A549 (cell line): ENCODE data around the gene LCN15. TPM values are rescaled to one million over a fixed set of nuclear protein-coding genes. Genes with fewer than 3 reads are reported as not detected.

ENCODE experiments used
- ATAC-seq, 2 experiments: fragments of 200-7000 bp in 1 of 2; fragments of >200 bp in 1 of 2; cut with Nextera tagmentation in 1 of 2; cut with Tn5 transposase in 1 of 2; 3 replicates each; pipeline versions ENCODE4 v1.8.0 to v1.9.1; 2018 to 2020; ENCODE audit warnings: mild to moderate bottlenecking in 1 of 2, moderate library complexity in 1 of 2
- CTCF ChIA-PET: fragments of 300-600 bp; sonication (Branson Sonifier 250); formaldehyde crosslinking; extraction: SDS; loops from one replicate; lab custom pipeline; 2021; ENCODE audit warnings: antibody characterized with exemption, inconsistent platforms; lab: Yijun Ruan, JAX
- POLR2A ChIA-PET: fragments of 350-600 bp; formaldehyde crosslinking; extraction: SDS; loops from one replicate; lab custom pipeline; 2021; ENCODE audit warnings: antibody characterized with exemption, inconsistent platforms; lab: Yijun Ruan, JAX
- DNase-seq, 2 experiments: peaks; one replicate each; pipeline versions ENCODE4 v3.0.0 to v3.0.0-alpha.2; 2011 to 2016; ENCODE audit warnings: low read depth in 1 of 2, low spot score in 1 of 2
- FAIRE-seq: peaks from 2 replicates; lab custom pipeline; 2011; peaks lifted over from hg19 to GRCh38; lab: Jason Lieb, UNC
- H3K27ac ChIP-seq, 2 experiments: fragments of >200 bp; sonication (Bioruptor Twin); formaldehyde crosslinking; 3 replicates each; pipeline ENCODE4 v1.5.1; 2016 to 2017
- H3K4me1 ChIP-seq: fragments of >200 bp; sonication (Bioruptor Twin); formaldehyde crosslinking; 3 replicates; pipeline ENCODE4 v1.6.1; 2016
- H3K4me2 ChIP-seq: fragments of >200 bp; sonication (Bioruptor Twin); formaldehyde crosslinking; 3 replicates; pipeline ENCODE4 v1.6.1; 2016
- H3K4me3 ChIP-seq: fragments of >200 bp; sonication (Bioruptor Twin); formaldehyde crosslinking; 3 replicates; pipeline ENCODE4 v1.5.1; 2016
- H3K9me3 ChIP-seq: fragments of >200 bp; sonication (Bioruptor Twin); formaldehyde crosslinking; 3 replicates; pipeline ENCODE4 v1.6.1; 2016
- BHLHE40 ChIP-seq: IDR thresholded peaks from 2 replicates; pipeline ENCODE4 v1.6.1; 2012; ENCODE audit warnings: low read depth, low read length, inconsistent platforms
- CBX8 ChIP-seq: fragments of 200-600 bp; sonication (generic); IDR thresholded peaks from 2 replicates; pipeline ENCODE4 v1.6.1; 2016
- CHD4 ChIP-seq: fragments of 200-600 bp; sonication (generic); IDR thresholded peaks from 2 replicates; pipeline ENCODE4 v1.6.1; 2016; ENCODE audit warnings: antibody characterized with exemption, mild to moderate bottlenecking, borderline replicate concordance
- EP300 ChIP-seq, 2 experiments: fragments of >200 bp; sonication (Bioruptor Twin); formaldehyde crosslinking; IDR thresholded peaks; 2 replicates in 1 of 2; 3 replicates in 1 of 2; pipeline ENCODE4 v1.6.1; 2016 to 2017
- ESRRA ChIP-seq: fragments of 150-350 bp; IDR thresholded peaks from 2 replicates; pipeline ENCODE4 v1.6.1; 2014; ENCODE audit warnings: mild to moderate bottlenecking, low read length, borderline replicate concordance
- FOXS1 ChIP-seq: fragments of 250-450 bp; sonication (Bioruptor Pico); IDR thresholded peaks from 2 replicates; pipeline ENCODE4 v1.5.0; 2020; ENCODE audit warnings: mild to moderate bottlenecking, moderate library complexity
- HOXA7 ChIP-seq: fragments of 250-450 bp; sonication (Bioruptor Pico); IDR thresholded peaks from 2 replicates; pipeline ENCODE4 v1.5.0; 2020; ENCODE audit warnings: mild to moderate bottlenecking, moderate library complexity
- HOXB5 ChIP-seq: fragments of 250-450 bp; sonication (Bioruptor Pico); IDR thresholded peaks from 2 replicates; pipeline ENCODE4 v1.5.0; 2020; ENCODE audit warnings: mild to moderate bottlenecking, moderate library complexity
- JUNB ChIP-seq: fragments of >200 bp; sonication (Bioruptor Twin); formaldehyde crosslinking; IDR thresholded peaks from 2 replicates; pipeline ENCODE4 v1.6.1; 2016
- MAFK ChIP-seq: fragments of 450-650 bp; IDR thresholded peaks from 2 replicates; pipeline ENCODE4 v1.6.1; 2014; ENCODE audit not compliant: partially characterized antibody
- MAZ ChIP-seq: fragments of 150-350 bp; IDR thresholded peaks from 2 replicates; pipeline ENCODE4 v1.6.1; 2014; ENCODE audit warnings: antibody characterized with exemption, low read depth, low read length, borderline replicate concordance
- PHF8 ChIP-seq: fragments of 200-600 bp; sonication (generic); IDR thresholded peaks from 2 replicates; pipeline ENCODE4 v1.6.1; 2016; ENCODE audit warnings: low read depth, mild to moderate bottlenecking, antibody characterized with exemption, moderate library complexity, borderline replicate concordance
- POLR2AphosphoS2 ChIP-seq: conservative IDR thresholded peaks from 2 replicates; pipeline ENCODE4 v1.6.1; 2012; ENCODE audit warnings: low read length, improper control_type of control experiment, inconsistent platforms
- RAD21 ChIP-seq, 2 experiments: fragments of >200 bp in 1 of 2; sonication (Bioruptor Twin) in 1 of 2; formaldehyde crosslinking in 1 of 2; IDR thresholded peaks in 1 of 2; conservative IDR thresholded peaks in 1 of 2; 2 replicates in 1 of 2; 3 replicates in 1 of 2; pipeline ENCODE4 v1.6.1; 2012 to 2018; ENCODE audit warnings: inconsistent platforms in 1 of 2
- RARB ChIP-seq: fragments of 250-450 bp; sonication (Bioruptor Pico); IDR thresholded peaks from 2 replicates; pipeline ENCODE4 v1.8.0; 2021; ENCODE audit warnings: mild to moderate bottlenecking, moderate library complexity
- RFX5 ChIP-seq: fragments of 450-650 bp; IDR thresholded peaks from 2 replicates; pipeline ENCODE4 v1.7.1; 2014; ENCODE audit warnings: antibody characterized with exemption, mild to moderate bottlenecking, moderate library complexity
- ZNF302 ChIP-seq: fragments of 250-450 bp; sonication (Bioruptor Pico); IDR thresholded peaks from 2 replicates; pipeline ENCODE4 v1.9.0; 2021; ENCODE audit warnings: inconsistent platforms, mild to moderate bottlenecking, moderate library complexity
- ZSCAN20 ChIP-seq: fragments of 250-450 bp; sonication (Bioruptor Pico); IDR thresholded peaks from 2 replicates; pipeline ENCODE4 v1.8.0; 2022; ENCODE audit warnings: mild to moderate bottlenecking, moderate library complexity
- WGBS: methylation state at CpG from one replicate; pipeline ENCODE4 v1.1.6; 2017; ENCODE audit errors: missing lambda C conversion rate; 5-methylcytosine and 5-hydroxymethylcytosine counted together
- polyA plus RNA-seq, 4 experiments: library from polyadenylated mRNA; depleted of rRNA in 3 of 4; stranded (reverse); fragments of >200 nt; fragmentation: RNase III in 1 of 4; extraction: RNeasy Plus Mini Kit Qiagen cat#74134 plus additional on column Dnase treatment in 1 of 4; gene quantifications; 2 replicates in 3 of 4; 3 replicates in 1 of 4; pipeline ENCODE4 v1.2.3, GENCODE V29; 2011 to 2017
- TF ChIP-seq, protein P1 (sequence below): fragments of 250-450 bp; sonication (Bioruptor Pico); IDR thresholded peaks from 2 replicates; pipeline ENCODE4 v1.5.0; 2020; ENCODE audit warnings: low read depth, mild to moderate bottlenecking, moderate library complexity
- TF ChIP-seq, protein P2 (sequence below): fragments of 450-650 bp; IDR thresholded peaks from 2 replicates; pipeline ENCODE4 v1.6.1; 2014; ENCODE audit warnings: antibody characterized with exemption
- TF ChIP-seq, protein P3 (sequence below): IDR thresholded peaks from 2 replicates; pipeline ENCODE4 v1.6.1; 2012; ENCODE audit warnings: low read depth, borderline replicate concordance

LCN15 gene
- polyA plus RNA-seq, 2 of the 4 experiments (the other 2 are of a cell fraction): 0.09 to 0.10 TPM

DNA sequence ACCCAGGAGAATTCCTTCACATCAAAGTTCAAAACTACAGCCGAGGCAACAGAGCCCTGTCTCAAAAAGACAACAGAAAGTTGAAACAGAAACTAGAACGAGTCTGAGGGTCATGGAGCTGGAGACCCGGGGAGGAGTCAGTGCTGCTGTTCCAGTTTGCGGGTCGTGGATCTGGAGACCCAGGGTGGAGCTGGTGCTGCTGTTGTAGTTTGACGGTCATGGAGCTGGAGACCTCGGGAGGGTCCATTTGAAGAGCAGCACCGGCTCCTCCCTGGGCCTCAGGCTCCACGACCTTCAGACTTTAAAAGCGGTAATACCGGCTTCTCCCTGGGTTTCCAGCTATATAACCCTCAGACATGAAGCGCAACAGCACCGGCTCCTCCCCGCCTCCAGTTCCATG, 13.0 kb upstream of the LCN15 start (continued):
- TF ChIP-seq, protein P1, sequence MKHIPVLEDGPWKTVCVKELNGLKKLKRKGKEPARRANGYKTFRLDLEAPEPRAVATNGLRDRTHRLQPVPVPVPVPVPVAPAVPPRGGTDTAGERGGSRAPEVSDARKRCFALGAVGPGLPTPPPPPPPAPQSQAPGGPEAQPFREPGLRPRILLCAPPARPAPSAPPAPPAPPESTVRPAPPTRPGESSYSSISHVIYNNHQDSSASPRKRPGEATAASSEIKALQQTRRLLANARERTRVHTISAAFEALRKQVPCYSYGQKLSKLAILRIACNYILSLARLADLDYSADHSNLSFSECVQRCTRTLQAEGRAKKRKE (CRISPR knock-in tag): no peak
- TF ChIP-seq, protein P2, sequence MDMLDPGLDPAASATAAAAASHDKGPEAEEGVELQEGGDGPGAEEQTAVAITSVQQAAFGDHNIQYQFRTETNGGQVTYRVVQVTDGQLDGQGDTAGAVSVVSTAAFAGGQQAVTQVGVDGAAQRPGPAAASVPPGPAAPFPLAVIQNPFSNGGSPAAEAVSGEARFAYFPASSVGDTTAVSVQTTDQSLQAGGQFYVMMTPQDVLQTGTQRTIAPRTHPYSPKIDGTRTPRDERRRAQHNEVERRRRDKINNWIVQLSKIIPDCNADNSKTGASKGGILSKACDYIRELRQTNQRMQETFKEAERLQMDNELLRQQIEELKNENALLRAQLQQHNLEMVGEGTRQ: no peak
- no peak for TF ChIP-seq POLR2AphosphoS2

DNA sequence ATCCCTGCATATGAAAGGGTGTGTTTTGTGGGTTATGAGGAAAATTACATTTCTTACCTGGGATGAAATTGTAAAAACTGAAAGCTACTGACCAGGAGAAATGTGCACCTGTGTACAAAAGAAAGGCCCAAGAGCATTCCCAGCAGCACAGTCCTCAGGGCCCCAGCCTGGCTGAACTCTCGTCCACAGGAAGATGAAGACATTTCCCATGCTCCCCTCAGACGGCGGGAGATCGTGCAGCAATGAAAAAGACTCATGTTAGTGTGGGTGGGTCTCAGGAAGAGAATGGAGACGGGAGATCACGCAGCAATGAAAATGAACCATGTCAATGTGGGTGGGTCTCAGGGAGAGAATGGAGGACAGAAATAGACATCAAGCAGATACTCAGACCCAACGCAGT, 12.6 kb upstream of the LCN15 start:
- H3K4me3 ChIP-seq: no peak overlapping the region
- TF ChIP-seq FOXS1: no peak
- no peak for TF ChIP-seq CBX8
- TF ChIP-seq POLR2AphosphoS2: no peak
- no peak for TF ChIP-seq RARB (CRISPR knock-in tag)
- no peak for TF ChIP-seq ESRRA
- no peak for TF ChIP-seq ZNF302 (CRISPR knock-in tag)
- no peak for TF ChIP-seq RAD21 (conservative IDR thresholded peaks at IDR 0.05 in 1 of 2, IDR thresholded peaks at IDR 0.05 in 1 of 2)
- TF ChIP-seq, protein P1 (CRISPR knock-in tag): no peak
- TF ChIP-seq, protein P3, sequence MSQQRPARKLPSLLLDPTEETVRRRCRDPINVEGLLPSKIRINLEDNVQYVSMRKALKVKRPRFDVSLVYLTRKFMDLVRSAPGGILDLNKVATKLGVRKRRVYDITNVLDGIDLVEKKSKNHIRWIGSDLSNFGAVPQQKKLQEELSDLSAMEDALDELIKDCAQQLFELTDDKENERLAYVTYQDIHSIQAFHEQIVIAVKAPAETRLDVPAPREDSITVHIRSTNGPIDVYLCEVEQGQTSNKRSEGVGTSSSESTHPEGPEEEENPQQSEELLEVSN: no peak
- TF ChIP-seq EP300 (IDR thresholded peaks at IDR 0.05): no peak
- no peak for TF ChIP-seq CHD4
- no peak for TF ChIP-seq RFX5
- no peak for TF ChIP-seq BHLHE40
- no peak for TF ChIP-seq MAZ
- no peak for TF ChIP-seq JUNB
- TF ChIP-seq, protein P2: no peak
- ATAC-seq (no peak), DNase-seq (no peak), FAIRE-seq (no peak)
- ChIA-PET POLR2A (no interaction called here), CTCF (interaction anchor here (0.7 to 28.0 kb wide), 8 partner anchors 1 to 252 kb away, joined by 3 to 625 read pairs (median 4); partner anchors contain the start of genes LCN15, LCN8 and TMEM141)
- no peak overlapping the region for H3K27ac ChIP-seq
- H3K9me3 ChIP-seq: peaks cover 11% of the 10 kb centered on the region; the same call in 2 of the 3 replicates
- 89% methylated on average over 7 of the region's 7 CpGs for WGBS
- H3K4me1 ChIP-seq: peaks cover 9% of the 10 kb centered on the region; the same call in 2 of the 3 replicates
- no peak overlapping the region for H3K4me2 ChIP-seq

DNA sequence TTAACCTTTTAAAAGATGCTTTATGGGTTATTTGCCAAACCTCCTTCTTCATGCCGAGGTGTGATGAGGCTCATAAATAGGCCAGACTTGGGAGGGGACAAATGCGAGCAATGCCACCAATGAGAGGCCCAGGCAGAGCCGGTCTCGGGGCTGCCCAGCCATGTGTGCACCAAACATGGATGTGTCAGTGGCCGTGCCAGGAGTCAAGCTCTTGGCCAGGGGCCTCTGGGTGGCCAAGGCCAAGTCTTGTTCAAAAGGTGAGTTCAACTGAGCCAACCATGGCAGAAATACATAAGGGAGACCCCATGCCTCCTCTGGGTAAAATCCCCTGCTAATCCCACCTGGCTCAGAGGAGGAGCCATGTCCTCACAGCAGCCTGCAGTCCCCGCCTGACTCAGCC, 10.9 kb upstream of the LCN15 start:
- H3K9me3 ChIP-seq: peaks cover 11% of the 10 kb centered on the region; the same call in 2 of the 3 replicates
- no peak for FAIRE-seq
- peaks cover 3% of the 10 kb centered on the region; the same call in 1 of the 3 replicates for H3K4me1 ChIP-seq
- H3K4me3 ChIP-seq: no peak overlapping the region
- no peak overlapping the region for H3K4me2 ChIP-seq
- no peak for ATAC-seq
- H3K27ac ChIP-seq: no peak overlapping the region
- POLR2A ChIA-PET: no interaction called here
- TF ChIP-seq PHF8: no peak
- no peak for TF ChIP-seq ZSCAN20 (CRISPR knock-in tag)
- no peak for TF ChIP-seq HOXA7 (CRISPR knock-in tag)
- no peak for TF ChIP-seq MAFK
- TF ChIP-seq HOXB5 (CRISPR knock-in tag): no peak
- no peak for TF ChIP-seq JUNB
- CTCF ChIA-PET: interaction anchor here (1.0 to 28.0 kb wide), 6 partner anchors 3 to 254 kb away, joined by 3 to 625 read pairs (median 6); partner anchors contain the start of genes LCN15, LCN8 and TMEM141
- no peak for DNase-seq
- 87% methylated on average over 5 of the region's 6 CpGs for WGBS
